B cell (primary cell): Measurements from ENCODE around the gene SESN3. TPM values are rescaled to one million over a fixed set of nuclear protein-coding genes. Genes with fewer than 3 reads are reported as not detected.

Experiments used
- ATAC-seq: fragments of 200-7000 bp; cut with Tn5 transposase; one replicate; pipeline ENCODE4 v1.10.0; 2021; ENCODE audit warnings: low read depth, mild to moderate bottlenecking, moderate number of reproducible peaks, moderate library complexity
- CTCF ChIA-PET: fragments of 350-600 bp; sonication (Branson Sonifier 250); formaldehyde crosslinking; loops from one replicate; lab custom pipeline; 2021; ENCODE audit warnings: antibody characterized with exemption, inconsistent platforms; lab: Charles Lee
- POLR2A ChIA-PET: fragments of 350-600 bp; sonication (Branson Sonifier 250); formaldehyde crosslinking; loops from one replicate; lab custom pipeline; 2021; ENCODE audit warnings: antibody characterized with exemption; lab: Charles Lee
- DNase-seq: peaks from one replicate; pipeline ENCODE4 v3.0.0; 2013
- H2AFZ ChIP-seq: 2 replicates; pipeline ENCODE4 v1.6.1; 2012; ENCODE audit warnings: mild to moderate bottlenecking, low read depth, low read length; ENCODE audit not compliant: insufficient read depth, poor library complexity, severe bottlenecking
- H3K27ac ChIP-seq, 2 donors: 1 replicate in 1 of 2; 2 replicates in 1 of 2; pipeline ENCODE4 v1.5.1; 2012 to 2013; ENCODE audit warnings: low read length in 2 of 2, mild to moderate bottlenecking in 2 of 2, moderate library complexity in 1 of 2
- H3K27me3 ChIP-seq, 4 experiments: fragments of 200-600 bp in 1 of 4; sonication (generic) in 1 of 4; replicated peaks in 1 of 4; 1 replicate in 2 of 4; 2 replicates in 2 of 4; pipeline versions ENCODE4 v1.6.1 to v1.7.0; 2013 to 2016; ENCODE audit warnings: low read length in 3 of 4, mild to moderate bottlenecking in 2 of 4, mixed read lengths in 1 of 4, moderate library complexity in 1 of 4; ENCODE audit not compliant: insufficient read depth in 4 of 4, control insufficient read depth in 3 of 4; ENCODE audit errors: control extremely low read depth in 1 of 4
- H3K36me3 ChIP-seq, 2 experiments: replicated peaks in 1 of 2; 1 replicate in 1 of 2; 2 replicates in 1 of 2; pipeline versions ENCODE4 v1.6.1 to v1.7.1; 2013; ENCODE audit warnings: low read length in 1 of 2; ENCODE audit not compliant: insufficient read depth in 2 of 2, control insufficient read depth in 1 of 2; ENCODE audit errors: control extremely low read depth in 1 of 2, extremely low read depth in 1 of 2
- H3K4me1 ChIP-seq, 2 donors: fragments of 200-600 bp in 1 of 2; sonication (generic) in 1 of 2; 1 replicate in 1 of 2; 2 replicates in 1 of 2; pipeline versions ENCODE4 v1.5.1 to v1.6.1; 2013 to 2017; ENCODE audit warnings: low read length in 2 of 2; ENCODE audit not compliant: control insufficient read depth in 2 of 2, insufficient read depth in 2 of 2
- H3K4me2 ChIP-seq: replicated peaks from 2 replicates; pipeline ENCODE3; 2012; ENCODE audit warnings: mild to moderate bottlenecking, low read depth, low read length; ENCODE audit not compliant: poor library complexity, severe bottlenecking
- H3K4me3 ChIP-seq, 5 experiments: fragments of 200-600 bp in 1 of 5; sonication (generic) in 1 of 5; 1 replicate in 3 of 5; 2 replicates in 2 of 5; pipeline versions ENCODE4 v1.5.1 to v1.7.0; 2011 to 2016; ENCODE audit warnings: low read length in 4 of 5, mild to moderate bottlenecking in 4 of 5, low read depth in 2 of 5, control low read depth in 1 of 5, moderate library complexity in 1 of 5; ENCODE audit not compliant: insufficient read depth in 1 of 5; ENCODE audit errors: control extremely low read depth in 1 of 5, extremely low read depth in 1 of 5
- H3K79me2 ChIP-seq: fragments of 200-600 bp; sonication (generic); one replicate; pipeline ENCODE4 v1.6.0; 2016; ENCODE audit warnings: low read length; ENCODE audit not compliant: control insufficient read depth, insufficient read depth
- H3K9ac ChIP-seq: fragments of 200-600 bp; sonication (generic); 2 replicates; pipeline ENCODE4 v1.6.1; 2017; ENCODE audit warnings: mild to moderate bottlenecking, low read length, moderate library complexity
- H3K9me3 ChIP-seq, 3 donors: one replicate each; pipeline versions ENCODE4 v1.6.1 to v1.7.1; 2013; ENCODE audit warnings: low read length in 2 of 3; ENCODE audit not compliant: control insufficient read depth in 2 of 3, insufficient read depth in 1 of 3; ENCODE audit errors: control extremely low read depth in 1 of 3
- H4K20me1 ChIP-seq: 2 replicates; pipeline ENCODE4 v1.6.0; 2012; ENCODE audit warnings: mild to moderate bottlenecking, low read length; ENCODE audit not compliant: insufficient read depth, control insufficient read depth, poor library complexity, severe bottlenecking
- H3K27ac Mint-ChIP-seq: one replicate; pipeline ENCODE4 v1.8.0; 2021; ENCODE audit warnings: mixed read lengths
- H3K27me3 Mint-ChIP-seq: one replicate; pipeline ENCODE4 v1.8.0; 2021; ENCODE audit warnings: mixed read lengths
- H3K4me1 Mint-ChIP-seq: one replicate; pipeline ENCODE4 v1.8.0; 2021; ENCODE audit warnings: mixed read lengths
- H3K4me3 Mint-ChIP-seq: one replicate; pipeline ENCODE4 v1.8.0; 2021; ENCODE audit warnings: mixed read lengths
- H3K9me3 Mint-ChIP-seq: one replicate; pipeline ENCODE4 v1.8.0; 2022; ENCODE audit warnings: mixed read lengths; ENCODE audit not compliant: insufficient read depth
- EZH2 ChIP-seq: IDR thresholded peaks from 2 replicates; pipeline ENCODE4 v1.6.1; 2012; ENCODE audit warnings: borderline replicate concordance, low read depth, mild to moderate bottlenecking, moderate library complexity, low read length; ENCODE audit not compliant: insufficient read depth, poor library complexity, severe bottlenecking
- WGBS: methylation state at CpG from one replicate; pipeline ENCODE4 v1.1.5; 2013; ENCODE audit warnings: missing lambda C conversion rate; ENCODE audit not compliant: insufficient coverage; 5-methylcytosine and 5-hydroxymethylcytosine counted together
- intact Hi-C: fragments of 100-400 bp; cut with micrococcal nuclease; formaldehyde crosslinking; loops from one replicate; pipeline ENCODE4 v1.10.0; 2022
- polyA plus RNA-seq: library from polyadenylated mRNA; depleted of rRNA; stranded (reverse); fragments of >200 nt; gene quantifications from 2 replicates; pipeline ENCODE4 v1.2.3, GENCODE V29; 2012
- total RNA-seq, 2 donors: library from RNA; stranded (reverse); fragments of 120-200 nt in 1 of 2; gene quantifications; 1 replicate in 1 of 2; 2 replicates in 1 of 2; pipeline versions ENCODE4 v1.2.3 to v1.2.4, GENCODE V29; 2013 to 2022
- TF ChIP-seq, protein P1 (sequence below): fragments of 200-600 bp; IDR thresholded peaks from one replicate; pipeline ENCODE4 v1.8.0; 2022; ENCODE audit warnings: antibody characterized with exemption, mild to moderate bottlenecking

The SESN3 gene
- total and polyA plus RNA-seq, 2 donors (not counting 1 experiment from before 2014, with no cell fraction given): 10.1 to 519 TPM

DNA sequence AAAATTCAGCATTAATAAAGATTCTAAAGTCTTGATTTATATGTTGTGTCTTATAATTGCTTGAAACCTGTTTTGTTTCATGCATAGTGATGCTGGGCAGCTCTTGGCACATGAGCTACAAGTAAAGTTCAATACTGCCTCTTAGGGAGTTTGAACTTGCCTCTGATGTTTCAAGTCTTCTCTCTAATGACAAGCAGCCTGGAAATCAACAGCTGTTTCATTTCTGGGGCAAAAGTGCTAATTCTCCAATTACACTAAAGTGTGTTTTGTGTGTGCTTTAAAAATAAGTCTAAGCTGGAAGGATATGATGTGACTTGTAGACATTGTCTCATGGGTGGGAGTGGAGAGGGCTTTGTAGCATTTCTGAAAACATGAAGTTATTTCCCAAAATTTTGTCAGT, 23.7 kb upstream of the SESN3 start:
- peaks cover 58 to 76% of the 10 kb centered on the region in 2 donors for H3K4me1 ChIP-seq
- peak overlapping the region; percentile 67 for H3K4me2 ChIP-seq
- H3K27me3 Mint-ChIP-seq: no peaks in the 10 kb centered on the region
- peak overlapping the region in 1 of 5 experiments; percentile 8 for H3K4me3 ChIP-seq
- H3K4me1 Mint-ChIP-seq: peaks cover 80% of the 10 kb centered on the region
- H3K9me3 Mint-ChIP-seq: no peaks in the 10 kb centered on the region
- H3K27me3 ChIP-seq: no peaks in the 10 kb centered on the region
- no peaks in the 10 kb centered on the region for H3K36me3 ChIP-seq
- H3K27ac ChIP-seq: peak overlapping the region; percentile 83 to 93
- ChIA-PET POLR2A (interaction anchor here (1.1 to 6.4 kb wide), 3 partner anchors 24 to 41 kb away, joined by 3 to 63 read pairs (median 3); partner anchors contain the start of gene SESN3), CTCF (interaction anchor here (0.9 to 4.6 kb wide), 8 partner anchors 23 to 461 kb away, joined by 3 to 43 read pairs (median 6); partner anchors contain the start of gene SESN3)
- H3K79me2 ChIP-seq: no peaks in the 10 kb centered on the region
- DNase-seq: no peak
- H3K9me3 ChIP-seq: peaks cover 0 to 5% (median 0%) of the 10 kb centered on the region in 3 donors
- no peaks in the 10 kb centered on the region for H4K20me1 ChIP-seq
- H2AFZ ChIP-seq: no peak overlapping the region
- TF ChIP-seq, protein P1, sequence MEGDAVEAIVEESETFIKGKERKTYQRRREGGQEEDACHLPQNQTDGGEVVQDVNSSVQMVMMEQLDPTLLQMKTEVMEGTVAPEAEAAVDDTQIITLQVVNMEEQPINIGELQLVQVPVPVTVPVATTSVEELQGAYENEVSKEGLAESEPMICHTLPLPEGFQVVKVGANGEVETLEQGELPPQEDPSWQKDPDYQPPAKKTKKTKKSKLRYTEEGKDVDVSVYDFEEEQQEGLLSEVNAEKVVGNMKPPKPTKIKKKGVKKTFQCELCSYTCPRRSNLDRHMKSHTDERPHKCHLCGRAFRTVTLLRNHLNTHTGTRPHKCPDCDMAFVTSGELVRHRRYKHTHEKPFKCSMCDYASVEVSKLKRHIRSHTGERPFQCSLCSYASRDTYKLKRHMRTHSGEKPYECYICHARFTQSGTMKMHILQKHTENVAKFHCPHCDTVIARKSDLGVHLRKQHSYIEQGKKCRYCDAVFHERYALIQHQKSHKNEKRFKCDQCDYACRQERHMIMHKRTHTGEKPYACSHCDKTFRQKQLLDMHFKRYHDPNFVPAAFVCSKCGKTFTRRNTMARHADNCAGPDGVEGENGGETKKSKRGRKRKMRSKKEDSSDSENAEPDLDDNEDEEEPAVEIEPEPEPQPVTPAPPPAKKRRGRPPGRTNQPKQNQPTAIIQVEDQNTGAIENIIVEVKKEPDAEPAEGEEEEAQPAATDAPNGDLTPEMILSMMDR: no peak
- TF ChIP-seq EZH2: no peak
- H3K27ac Mint-ChIP-seq: peak overlapping the region; percentile 97
- peak overlapping the region; percentile 74 for H3K4me3 Mint-ChIP-seq
- intact Hi-C loops: loop anchor here (1.0 to 2.0 kb wide), 2 partner anchors 23 to 82 kb away; partner anchors contain the start of gene SESN3
- ATAC-seq: peak; percentile 8
- H3K9ac ChIP-seq: peak overlapping the region; percentile 14

DNA sequence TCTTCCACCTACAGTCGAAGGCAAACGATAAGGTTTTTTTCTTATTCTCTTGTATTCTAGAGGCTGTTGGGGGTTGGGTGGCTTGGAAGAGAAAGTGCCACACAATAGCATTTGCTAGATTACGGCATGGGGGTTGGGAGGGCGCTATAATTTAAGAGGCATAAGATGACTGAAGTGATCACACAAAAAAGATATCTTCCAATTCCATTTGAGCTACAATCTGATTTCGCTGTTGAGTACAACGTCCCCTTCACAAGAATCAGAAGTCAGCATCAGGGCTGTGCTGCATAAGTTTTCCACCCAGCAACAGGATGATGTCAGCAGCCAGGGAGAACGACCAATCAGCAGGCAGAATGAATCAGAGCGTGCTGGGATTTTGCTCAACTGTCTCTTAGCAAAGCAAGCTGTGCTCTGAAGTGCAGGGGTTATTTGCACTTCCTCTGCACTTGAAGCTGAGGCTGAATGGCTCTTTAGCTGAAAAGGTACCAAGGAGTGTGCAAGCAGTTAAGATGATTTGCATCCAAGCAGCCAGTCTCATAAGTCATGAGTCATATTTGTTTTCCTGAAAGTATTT, 23.2 kb upstream of the SESN3 start:
- Histone ChIP-seq H3K4me1 (peaks cover 60 to 76% of the 10 kb centered on the region in 2 donors), H4K20me1 (no peaks in the 10 kb centered on the region), H2AFZ (peak overlapping the region; percentile 63), H3K4me3 (peak overlapping the region; percentile 8 to 59 (median 34)), H3K79me2 (no peaks in the 10 kb centered on the region), H3K9ac (peak overlapping the region; percentile 58), H3K9me3 (peaks cover 0 to under 1% (median 0%) of the 10 kb centered on the region in 3 donors), H3K27ac (peak overlapping the region; percentile 90 to 93), H3K4me2 (peak overlapping the region; percentile 67), H3K27me3 (no peaks in the 10 kb centered on the region), H3K36me3 (no peaks in the 10 kb centered on the region)
- 0% methylated on average over 4 of the region's 8 CpGs for WGBS
- POLR2A ChIA-PET: interaction anchor here (1.3 to 6.4 kb wide), 2 partner anchors 23 to 25 kb away, joined by 3 to 63 read pairs; partner anchors contain the start of gene SESN3
- intact Hi-C loops: loop anchor here (1.0 to 2.0 kb wide), 2 partner anchors 23 to 83 kb away; partner anchors contain the start of gene SESN3
- Mint-ChIP-seq H3K9me3 (no peaks in the 10 kb centered on the region), H3K4me1 (peaks cover 80% of the 10 kb centered on the region), H3K4me3 (peak overlapping the region; percentile 86), H3K27ac (peak overlapping the region; percentile 97), H3K27me3 (no peaks in the 10 kb centered on the region)
- peak; percentile 93 for DNase-seq
- no peak for TF ChIP-seq EZH2
- TF ChIP-seq, protein P1: no peak
- peak; percentile 95 for ATAC-seq
- CTCF ChIA-PET: interaction anchor here (0.9 to 4.6 kb wide), 9 partner anchors 13 to 461 kb away, joined by 3 to 43 read pairs (median 6); partner anchors contain the start of gene SESN3
